Measurements from ENCODE around the gene SELENOO. TPM values are rescaled to one million over a fixed set of nuclear protein-coding genes. Genes with fewer than 3 reads are reported as not detected.
A peak's percentile ranks its signal among the peaks of the same experiment; 100 is the strongest.

SELENOO gene
- total RNA-seq, 4 donors from 2014 or later, result 20.7 to 50.6 (median 31.0) TPM

- WGBS, 2 donors, result 84% methylated on average over 10 of the region's 20 CpGs; no CpG with 5 or more reads in 1 of the 2 donors
- TF ChIP-seq POLR2A (IDR thresholded peaks at IDR 0.05), result no peak
- no peak for TF ChIP-seq CTCF (IDR thresholded peaks at IDR 0.05)
- H3K36me3 ChIP-seq, result peaks cover 2 to 4% of the 10 kb centered on the region in 2 donors
- H3K9me3 ChIP-seq, result no peaks in the 10 kb centered on the region
- intact Hi-C loops (cut with DNase I), result no loop called here
- H3K4me1 ChIP-seq, result peaks cover 41 to 52% of the 10 kb centered on the region in 2 donors
- no peaks in the 10 kb centered on the region for H3K27me3 ChIP-seq
- peak overlapping the region; percentile 80 to 91 (median 83) for H3K27ac ChIP-seq
- H3K4me3 ChIP-seq (replicated peaks in 1 of 3), result no peak overlapping the region
- no peak for DNase-seq
These were observed 11.5 kb upstream of the SELENOO start for GRCh38 chr22:50189184-50189848.

- intact Hi-C loops (cut with DNase I), result no loop called here
- TF ChIP-seq CTCF (IDR thresholded peaks at IDR 0.05) (no peak), POLR2A (IDR thresholded peaks at IDR 0.05) (no peak)
- Histone ChIP-seq H3K27ac (peak overlapping the region; percentile 80 to 91 (median 83)), H3K4me3 (replicated peaks in 1 of 3) (peak overlapping the region in 1 of 3 donors; percentile 23), H3K36me3 (peaks cover 7 to 9% of the 10 kb centered on the region in 2 donors), H3K4me1 (peaks cover 37 to 47% of the 10 kb centered on the region in 2 donors), H3K27me3 (no peaks in the 10 kb centered on the region), H3K9me3 (no peaks in the 10 kb centered on the region)
- 11 to 22% methylated on average over 3 of the region's 4 CpGs for WGBS, 2 donors
- no peak for DNase-seq
These were observed 11.0 kb upstream of the SELENOO start for GRCh38 chr22:50189849-50190181.

GRCh38 chr22:50190182-50190940, 10.4 kb upstream of the SELENOO start:
- Histone ChIP-seq H3K9me3 (no peaks in the 10 kb centered on the region), H3K27me3 (no peaks in the 10 kb centered on the region), H3K27ac (peak overlapping the region; percentile 80 to 91 (median 83)), H3K36me3 (peaks cover 11% of the 10 kb centered on the region in 2 donors), H3K4me1 (peaks cover 34 to 41% of the 10 kb centered on the region in 2 donors), H3K4me3 (replicated peaks in 1 of 3) (peak overlapping the region in 2 of 3 donors; percentile 23 to 32)
- DNase-seq, result peak; percentile 91 to 93
- peak in 2 of 6 experiments; percentile 39 to 51 for TF ChIP-seq CTCF (IDR thresholded peaks at IDR 0.05)
- peak in 1 of 2 donors; percentile 59 for TF ChIP-seq POLR2A (IDR thresholded peaks at IDR 0.05)
- intact Hi-C loops (cut with DNase I), result no loop called here
- WGBS, 2 donors, result 5 to 7% methylated on average over 26 to 29 of the region's 43 CpGs

- Histone ChIP-seq H3K36me3 (peaks cover 11% of the 10 kb centered on the region in 2 donors), H3K27me3 (no peaks in the 10 kb centered on the region), H3K27ac (peak overlapping the region; percentile 80 to 91 (median 83)), H3K4me1 (peaks cover 33 to 40% of the 10 kb centered on the region in 2 donors), H3K9me3 (no peaks in the 10 kb centered on the region), H3K4me3 (replicated peaks in 1 of 3) (peak overlapping the region in 1 of 3 donors; percentile 23)
- DNase-seq, result no peak
- intact Hi-C loops (cut with DNase I), result no loop called here
- 62% methylated on average over 16 to 17 of the region's 18 CpGs for WGBS, 2 donors
- TF ChIP-seq CTCF (IDR thresholded peaks at IDR 0.05), result no peak
- no peak for TF ChIP-seq POLR2A (IDR thresholded peaks at IDR 0.05)
These were observed 9.7 kb upstream of the SELENOO start for GRCh38 chr22:50190941-50191741.

All from thyroid gland (tissue), 4 donors.